Activated CD4-positive, alpha-beta T cell treated with anti-CD3 and anti-CD28 coated beads, Interleukin-2, amount 10 ng/mL, durations not matched to agents 7 days and 5 days (primary cell): ENCODE measurements around the gene ITGA11. TPM values are rescaled to one million over a fixed set of nuclear protein-coding genes. Genes with fewer than 3 reads are reported as not detected.

ENCODE experiments used
- CTCF ChIA-PET: fragments of 350-600 bp; sonication (Branson Sonifier 250); formaldehyde crosslinking; loops from one replicate; lab custom pipeline; 2021; ENCODE audit warnings: antibody characterized with exemption; lab: Charles Lee
- POLR2A ChIA-PET: fragments of 350-600 bp; sonication (Branson Sonifier 250); formaldehyde crosslinking; loops from one replicate; lab custom pipeline; 2021; ENCODE audit warnings: antibody characterized with exemption; lab: Charles Lee
- DNase-seq: peaks from one replicate; pipeline ENCODE4 v3.0.0-alpha.2; 2020
- H3K27ac Mint-ChIP-seq: one replicate; pipeline ENCODE4 v1.8.0; 2021; ENCODE audit warnings: mild to moderate bottlenecking, moderate library complexity, mixed read lengths
- H3K27me3 Mint-ChIP-seq: one replicate; pipeline ENCODE4 v1.8.0; 2021; ENCODE audit warnings: mixed read lengths
- H3K36me3 Mint-ChIP-seq: one replicate; pipeline ENCODE4 v1.8.0; 2021; ENCODE audit warnings: low read depth, mixed read lengths
- H3K4me1 Mint-ChIP-seq: one replicate; pipeline ENCODE4 v1.8.0; 2021; ENCODE audit warnings: mixed read lengths
- H3K4me3 Mint-ChIP-seq: one replicate; pipeline ENCODE4 v1.8.0; 2021; ENCODE audit warnings: mild to moderate bottlenecking, moderate library complexity, mixed read lengths
- H3K9me3 Mint-ChIP-seq: one replicate; pipeline ENCODE4 v1.8.0; 2021; ENCODE audit warnings: mixed read lengths
- total RNA-seq, 2 experiments: library from RNA; stranded (reverse); gene quantifications; one replicate each; pipeline ENCODE4 v1.2.3, GENCODE V29; 2021

ITGA11 gene
- total RNA-seq, 2 experiments from 2014 or later, result 1.0 to 1.1 TPM

DNA sequence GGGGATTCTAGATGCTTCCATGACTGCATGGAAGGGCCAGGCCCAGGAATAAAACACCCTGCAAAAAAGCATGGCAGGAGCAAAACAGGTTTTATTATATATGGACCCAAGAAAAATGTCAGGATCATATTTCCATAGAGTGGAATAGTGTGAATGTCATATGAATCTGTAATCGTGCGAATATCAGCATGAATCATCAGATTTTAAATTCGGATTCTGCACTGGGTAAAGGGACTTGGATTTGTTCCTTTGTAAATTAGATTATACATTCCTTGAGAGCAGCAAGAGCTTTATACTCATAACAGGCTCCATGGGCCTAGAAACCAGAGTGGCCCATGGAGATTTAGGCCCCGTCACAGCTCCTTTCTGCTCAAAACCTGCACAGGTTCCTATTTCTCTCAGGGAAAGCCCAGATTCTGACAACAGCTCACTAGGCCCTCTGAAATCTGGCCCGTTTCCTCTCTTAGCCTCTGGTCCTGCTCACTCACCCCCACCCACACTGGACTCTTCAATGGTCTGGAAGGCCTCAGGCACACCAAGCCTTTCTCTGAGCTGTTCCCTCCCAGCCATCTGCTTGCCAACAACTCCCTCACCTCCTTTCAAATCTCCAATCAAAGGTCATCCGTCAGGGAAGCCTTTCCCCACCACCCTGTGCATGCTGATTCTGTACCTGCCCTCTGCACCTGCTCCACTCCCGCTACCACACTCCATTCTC lies 78.4 kb downstream of the ITGA11 start:
- DNase-seq, result no peak
- Mint-ChIP-seq H3K4me3 (no peak overlapping the region), H3K27me3 (peaks cover 2% of the 10 kb centered on the region), H3K9me3 (peaks cover 19% of the 10 kb centered on the region), H3K36me3 (peaks cover 9% of the 10 kb centered on the region), H3K27ac (peak overlapping the region; percentile 65), H3K4me1 (peaks cover 27% of the 10 kb centered on the region)
- CTCF ChIA-PET, result interaction anchor here (0.6 to 1.9 kb wide), 2 partner anchors 15 to 47 kb away, joined by 3 to 8 read pairs; no protein-coding TSS in a partner anchor
- POLR2A ChIA-PET, result no interaction called here

GRCh38 chr15:68352401-68353062 lies 79.4 kb downstream of the ITGA11 start:
- H3K36me3 Mint-ChIP-seq, result peaks cover 9% of the 10 kb centered on the region
- no peaks in the 10 kb centered on the region for H3K27me3 Mint-ChIP-seq
- H3K27ac Mint-ChIP-seq, result peak overlapping the region; percentile 81
- CTCF ChIA-PET, result interaction anchor here (1.1 kb wide), 2 partner anchors 10 to 18 kb away, joined by 3 read pairs; no protein-coding TSS in a partner anchor
- DNase-seq, result peak; percentile 72
- POLR2A ChIA-PET, result no interaction called here
- H3K9me3 Mint-ChIP-seq, result peaks cover 15% of the 10 kb centered on the region
- H3K4me3 Mint-ChIP-seq, result no peak overlapping the region
- H3K4me1 Mint-ChIP-seq, result peaks cover 27% of the 10 kb centered on the region

DNA sequence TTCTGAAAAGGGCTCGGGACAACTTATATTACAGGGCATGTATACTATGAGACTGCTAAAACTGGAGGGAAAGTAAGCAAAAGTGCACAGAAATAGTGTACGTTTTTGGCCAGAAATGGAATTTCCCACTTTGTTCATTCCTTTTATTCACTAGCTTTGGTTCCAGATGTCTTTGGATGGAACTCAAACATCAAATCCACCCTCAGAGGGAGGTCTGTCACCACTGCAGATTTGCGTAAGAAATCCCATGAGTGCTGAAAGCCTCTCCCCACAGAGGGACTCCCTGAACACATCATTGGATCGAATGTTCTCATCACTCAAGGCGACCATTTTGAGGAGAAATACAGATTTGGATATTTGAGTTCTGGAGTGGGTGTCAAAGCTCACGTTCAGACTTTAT lies 82.8 kb downstream of the ITGA11 start:
- Mint-ChIP-seq H3K4me1 (peaks cover 19% of the 10 kb centered on the region), H3K27me3 (peaks cover 9% of the 10 kb centered on the region), H3K36me3 (no peaks in the 10 kb centered on the region), H3K4me3 (no peak overlapping the region), H3K27ac (no peak overlapping the region), H3K9me3 (no peaks in the 10 kb centered on the region)
- DNase-seq, result no peak
- ChIA-PET POLR2A (no interaction called here), CTCF (interaction anchor here (0.6 to 1.7 kb wide), 3 partner anchors 12 to 428 kb away, joined by 4 to 5 read pairs (median 5); no protein-coding TSS in a partner anchor)

GRCh38 chr15:68348606-68349005 lies 83.4 kb downstream of the ITGA11 start:
- no peak overlapping the region for H3K4me3 Mint-ChIP-seq
- no peak overlapping the region for H3K27ac Mint-ChIP-seq
- no peaks in the 10 kb centered on the region for H3K36me3 Mint-ChIP-seq
- POLR2A ChIA-PET, result no interaction called here
- peaks cover 9% of the 10 kb centered on the region for H3K27me3 Mint-ChIP-seq
- no peaks in the 10 kb centered on the region for H3K9me3 Mint-ChIP-seq
- H3K4me1 Mint-ChIP-seq, result peaks cover 15% of the 10 kb centered on the region
- CTCF ChIA-PET, result interaction anchor here (0.6 to 1.7 kb wide), 3 partner anchors 11 to 42 kb away, joined by 3 to 5 read pairs (median 5); no protein-coding TSS in a partner anchor
- no peak for DNase-seq

GRCh38 chr15:68348081-68348480 lies 83.9 kb downstream of the ITGA11 start:
- no peak for DNase-seq
- no peak overlapping the region for H3K4me3 Mint-ChIP-seq
- H3K27me3 Mint-ChIP-seq, result peaks cover 9% of the 10 kb centered on the region
- H3K36me3 Mint-ChIP-seq, result no peaks in the 10 kb centered on the region
- no peaks in the 10 kb centered on the region for H3K9me3 Mint-ChIP-seq
- POLR2A ChIA-PET, result no interaction called here
- H3K27ac Mint-ChIP-seq, result no peak overlapping the region
- peaks cover 14% of the 10 kb centered on the region for H3K4me1 Mint-ChIP-seq
- CTCF ChIA-PET, result interaction anchor here (0.6 to 1.7 kb wide), 3 partner anchors 11 to 42 kb away, joined by 3 to 5 read pairs (median 5); no protein-coding TSS in a partner anchor

DNA sequence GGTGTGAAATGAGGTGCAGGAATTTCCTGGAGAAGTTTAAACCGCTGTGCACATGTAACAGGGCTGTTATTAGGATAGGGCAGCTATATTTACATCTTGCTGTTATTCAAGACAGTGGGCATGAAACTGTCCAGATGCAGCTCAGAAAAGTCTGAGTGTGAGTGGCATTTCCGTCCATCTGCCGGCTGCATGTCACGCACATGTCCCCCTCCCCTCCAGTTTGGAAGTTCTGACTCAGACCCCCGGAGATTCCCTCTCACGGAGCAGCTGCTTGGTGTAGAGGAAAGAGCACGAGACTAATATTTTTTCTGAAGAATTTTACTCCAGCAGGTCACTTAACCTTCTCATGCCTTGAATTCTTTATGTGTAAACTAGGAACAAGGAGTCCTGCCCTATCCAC lies 84.6 kb downstream of the ITGA11 start:
- H3K9me3 Mint-ChIP-seq, result no peaks in the 10 kb centered on the region
- H3K4me3 Mint-ChIP-seq, result no peak overlapping the region
- no peaks in the 10 kb centered on the region for H3K36me3 Mint-ChIP-seq
- ChIA-PET CTCF (no interaction called here), POLR2A (no interaction called here)
- DNase-seq, result no peak
- H3K27ac Mint-ChIP-seq, result no peak overlapping the region
- H3K27me3 Mint-ChIP-seq, result peaks cover 9% of the 10 kb centered on the region
- H3K4me1 Mint-ChIP-seq, result peaks cover 8% of the 10 kb centered on the region

DNA sequence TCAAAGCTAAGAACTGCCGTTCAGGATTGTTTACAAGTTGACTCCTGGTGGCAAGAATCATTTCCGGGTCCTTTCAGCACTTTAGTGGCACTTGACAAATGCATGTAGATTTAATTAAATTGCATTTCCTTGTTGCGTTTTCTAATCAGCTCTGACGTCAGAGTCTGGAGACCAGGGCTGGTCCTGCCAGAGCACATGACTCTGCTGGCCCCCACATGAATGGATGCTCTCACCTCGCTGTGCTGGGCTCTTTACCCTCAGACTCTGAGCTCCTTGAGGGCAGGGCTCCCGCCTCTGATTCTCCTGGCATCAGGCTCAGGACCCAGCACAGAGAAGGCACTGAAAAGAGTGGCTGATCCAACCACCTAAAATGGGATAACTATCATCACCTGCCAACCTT lies 85.0 kb downstream of the ITGA11 start:
- ChIA-PET POLR2A (interaction anchor here (0.5 kb wide), 1 partner anchor 281 kb away, joined by 3 read pairs; no protein-coding TSS in a partner anchor), CTCF (no interaction called here)
- peaks cover 9% of the 10 kb centered on the region for H3K27me3 Mint-ChIP-seq
- no peaks in the 10 kb centered on the region for H3K36me3 Mint-ChIP-seq
- H3K27ac Mint-ChIP-seq, result no peak overlapping the region
- no peak overlapping the region for H3K4me3 Mint-ChIP-seq
- H3K4me1 Mint-ChIP-seq, result peaks cover 4% of the 10 kb centered on the region
- no peak for DNase-seq
- no peaks in the 10 kb centered on the region for H3K9me3 Mint-ChIP-seq

GRCh38 chr15:68345481-68345880 lies 86.5 kb downstream of the ITGA11 start:
- POLR2A ChIA-PET, result no interaction called here

DNA sequence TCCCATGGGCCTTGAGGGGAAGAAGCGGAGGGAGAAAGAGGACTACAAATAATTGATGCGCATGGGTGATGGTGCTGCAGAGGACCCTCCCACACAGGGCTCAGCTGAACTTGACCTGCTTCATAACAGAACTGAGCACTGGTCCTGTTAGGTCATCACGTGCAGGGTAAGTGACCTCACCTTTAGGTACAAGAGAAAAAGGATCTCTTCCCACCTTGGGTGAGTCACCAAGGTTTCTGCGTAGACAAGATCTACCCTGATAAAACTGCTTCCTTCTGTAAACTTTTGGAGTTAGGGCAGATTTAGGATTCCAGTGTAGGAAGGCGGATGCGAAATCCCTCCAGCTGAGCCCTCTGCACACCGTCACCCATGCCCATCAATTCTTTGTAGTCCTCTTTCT lies 87.4 kb downstream of the ITGA11 start:
- no peaks in the 10 kb centered on the region for H3K36me3 Mint-ChIP-seq
- H3K27me3 Mint-ChIP-seq, result peaks cover 9% of the 10 kb centered on the region
- ChIA-PET POLR2A (no interaction called here), CTCF (interaction anchor here (0.9 to 1.6 kb wide), 2 partner anchors 11 to 19 kb away, joined by 3 to 6 read pairs; no protein-coding TSS in a partner anchor)
- no peak for DNase-seq
- no peak overlapping the region for H3K27ac Mint-ChIP-seq
- H3K4me1 Mint-ChIP-seq, result no peaks in the 10 kb centered on the region
- no peaks in the 10 kb centered on the region for H3K9me3 Mint-ChIP-seq
- H3K4me3 Mint-ChIP-seq, result no peak overlapping the region

More at GRCh38 chr15:68345481-68345880, 86.5 kb downstream of the ITGA11 start:
- Mint-ChIP-seq H3K36me3 (no peaks in the 10 kb centered on the region), H3K4me3 (no peak overlapping the region), H3K4me1 (no peaks in the 10 kb centered on the region), H3K9me3 (no peaks in the 10 kb centered on the region), H3K27me3 (peaks cover 9% of the 10 kb centered on the region), H3K27ac (no peak overlapping the region)
- CTCF ChIA-PET, result interaction anchor here (0.9 to 1.3 kb wide), 3 partner anchors 11 to 20 kb away, joined by 3 read pairs; no protein-coding TSS in a partner anchor
- no peak for DNase-seq

- H3K36me3 Mint-ChIP-seq, result no peaks in the 10 kb centered on the region
- no peak overlapping the region for H3K27ac Mint-ChIP-seq
- peaks cover 9% of the 10 kb centered on the region for H3K27me3 Mint-ChIP-seq
- H3K9me3 Mint-ChIP-seq, result no peaks in the 10 kb centered on the region
- H3K4me1 Mint-ChIP-seq, result no peaks in the 10 kb centered on the region
- ChIA-PET POLR2A (no interaction called here), CTCF (interaction anchor here (1.6 kb wide), 1 partner anchor 10 kb away, joined by 6 read pairs; no protein-coding TSS in a partner anchor)
- no peak for DNase-seq
- no peak overlapping the region for H3K4me3 Mint-ChIP-seq
Observed at GRCh38 chr15:68343579-68344225, 88.3 kb downstream of the ITGA11 start.

DNA sequence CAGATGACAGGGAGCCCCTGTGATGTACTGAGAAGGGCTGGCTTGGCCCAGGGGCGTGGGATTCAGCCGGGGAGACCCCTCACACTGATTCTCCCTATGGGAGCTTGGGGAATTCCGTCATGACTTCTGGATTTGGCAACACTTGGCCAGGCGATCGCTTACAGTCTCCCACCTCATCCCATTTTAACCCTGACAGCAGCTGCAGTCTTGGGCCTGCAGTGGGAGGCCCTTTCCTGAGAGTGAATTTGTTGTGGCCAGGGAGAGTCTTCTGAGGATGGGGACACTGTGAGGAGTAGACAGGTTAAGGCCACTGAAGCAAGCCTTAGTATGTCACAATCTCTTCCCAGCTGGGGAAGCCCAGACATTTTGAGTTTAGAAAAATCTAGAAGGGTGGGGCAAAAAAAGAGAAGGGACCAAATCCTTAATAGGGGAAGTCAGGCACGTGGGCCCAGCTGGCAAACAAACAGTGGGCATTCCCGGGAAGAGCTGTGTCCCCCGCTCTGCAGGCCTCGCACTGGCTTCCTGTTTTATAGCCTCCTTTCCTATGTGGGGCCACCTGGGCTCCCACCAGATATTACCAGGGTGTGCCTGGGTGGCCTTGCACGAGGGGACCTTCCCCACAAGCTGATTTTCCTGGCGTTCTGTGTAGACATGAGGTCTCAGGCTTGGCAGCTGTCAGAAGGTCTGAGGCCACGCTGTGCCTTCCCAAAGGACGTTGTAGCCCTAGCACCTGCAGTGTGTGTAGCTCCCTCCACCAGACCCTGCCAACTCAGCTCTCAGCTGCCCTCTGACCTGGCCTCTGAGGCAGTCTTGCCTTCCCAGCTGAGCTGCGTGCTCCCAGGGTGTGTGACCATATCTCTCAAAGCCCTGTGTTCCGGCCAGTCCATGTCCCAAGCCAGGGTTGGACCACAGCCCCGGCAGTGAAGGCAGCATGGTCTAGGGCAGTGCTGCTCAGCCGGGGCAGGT lies 89.9 kb downstream of the ITGA11 start:
- POLR2A ChIA-PET, result no interaction called here
- no peaks in the 10 kb centered on the region for H3K4me1 Mint-ChIP-seq
- DNase-seq, result no peak
- H3K27me3 Mint-ChIP-seq, result peaks cover 9% of the 10 kb centered on the region
- CTCF ChIA-PET, result interaction anchor here (1.4 to 1.5 kb wide), 2 partner anchors 10 to 27 kb away, joined by 3 to 4 read pairs; no protein-coding TSS in a partner anchor
- no peak overlapping the region for H3K4me3 Mint-ChIP-seq
- H3K9me3 Mint-ChIP-seq, result no peaks in the 10 kb centered on the region
- no peak overlapping the region for H3K27ac Mint-ChIP-seq
- H3K36me3 Mint-ChIP-seq, result no peaks in the 10 kb centered on the region
